ENCODE data around the gene FRMD4A.
A peak's percentile ranks its signal among the peaks of the same experiment; 100 is the strongest.

The FRMD4A gene

GRCh38 chr10:14345262-14345661 is 14.5 kb upstream of the FRMD4A start:
- DNase-seq (ENCODE audit: low read depth in 1 of 2, low spot score in 1 of 2): no peak

- no peak for DNase-seq (ENCODE audit: low read depth in 1 of 2, low spot score in 1 of 2)
Observed at GRCh38 chr10:14340051-14340744, 9.5 kb upstream of the FRMD4A start.

- DNase-seq (ENCODE audit: low read depth in 1 of 2, low spot score in 1 of 2): no peak
Observed at GRCh38 chr10:14336736-14337135, 6.0 kb upstream of the FRMD4A start.

DNA sequence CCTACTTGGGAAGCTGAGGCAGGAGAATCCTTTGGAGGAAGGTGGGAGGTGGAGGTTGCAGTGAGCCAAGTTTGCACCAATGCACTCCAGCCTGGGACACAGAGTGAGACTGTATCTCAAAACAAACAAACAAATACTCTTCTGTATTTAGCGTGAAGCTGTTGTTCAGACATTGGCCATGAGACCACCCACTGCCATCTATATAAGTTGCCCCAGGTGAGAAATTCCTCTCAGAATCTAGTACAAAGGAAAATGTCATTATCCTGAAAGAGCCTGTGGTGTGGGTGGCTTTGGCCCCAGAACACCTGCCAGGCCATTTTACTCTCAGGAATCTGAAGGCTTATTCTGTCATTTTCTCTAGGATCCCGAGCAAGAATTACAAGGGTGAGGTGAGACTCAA is 4.0 kb upstream of the FRMD4A start:
- DNase-seq (ENCODE audit: low read depth in 1 of 2, low spot score in 1 of 2): no peak

DNA sequence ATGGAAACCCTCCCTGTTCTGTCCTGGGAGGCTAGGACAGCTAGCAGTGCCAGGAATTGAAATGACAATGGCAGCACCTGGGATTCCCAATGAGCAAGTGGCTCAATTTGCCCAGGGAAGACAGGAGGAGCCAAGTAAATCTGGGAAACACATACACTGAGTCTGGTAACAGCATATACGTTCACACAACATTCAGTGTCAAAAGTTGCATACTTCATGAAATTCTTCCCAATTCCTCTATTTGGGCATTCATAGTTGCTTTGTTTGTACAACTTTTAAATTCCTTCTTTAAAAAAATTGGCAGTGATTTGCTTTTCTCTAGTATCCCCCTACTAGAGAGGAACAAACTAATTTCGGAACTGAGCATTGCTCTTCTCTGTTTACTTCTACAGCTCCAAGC is 2.9 kb upstream of the FRMD4A start:
- no peak for DNase-seq (ENCODE audit: low read depth in 1 of 2, low spot score in 1 of 2)

DNA sequence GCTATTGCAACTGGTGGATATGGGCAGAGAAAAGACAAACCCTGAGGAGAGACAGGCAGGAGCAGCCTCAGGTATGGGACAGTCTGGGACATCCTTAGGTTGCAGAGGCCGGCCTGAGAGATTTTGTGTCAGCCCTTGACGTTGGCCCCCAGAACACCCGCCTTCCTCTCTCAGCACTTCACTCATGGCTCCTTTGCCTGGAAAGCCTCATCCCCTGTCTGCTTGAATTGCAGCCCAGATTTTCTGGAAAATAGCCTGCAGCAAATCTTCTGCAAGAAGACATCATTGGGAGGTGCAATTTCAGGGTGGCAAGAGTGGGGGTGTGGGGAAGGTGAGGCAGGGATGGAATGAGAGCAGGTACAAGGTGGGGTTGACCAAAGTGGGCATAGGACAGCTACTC is 2.2 kb upstream of the FRMD4A start:
- DNase-seq (ENCODE audit: low read depth in 1 of 2, low spot score in 1 of 2): no peak

GRCh38 chr10:14329746-14330173 is 964 bp downstream of the FRMD4A start:
- DNase-seq (ENCODE audit: low read depth in 1 of 2, low spot score in 1 of 2): no peak

GRCh38 chr10:14328881-14329672 is 1.6 kb downstream of the FRMD4A start:
- DNase-seq (ENCODE audit: low read depth in 1 of 2, low spot score in 1 of 2): no peak

- no peak for DNase-seq (ENCODE audit: low read depth in 1 of 2, low spot score in 1 of 2)
Observed at GRCh38 chr10:14327527-14327926, 3.2 kb downstream of the FRMD4A start.

GRCh38 chr10:14326581-14326980 is 4.1 kb downstream of the FRMD4A start:
- no peak for DNase-seq (ENCODE audit: low read depth in 1 of 2, low spot score in 1 of 2)

- DNase-seq (ENCODE audit: low read depth in 1 of 2, low spot score in 1 of 2): peak in 1 of 2 donors; percentile 6
Observed at GRCh38 chr10:14325325-14325955, 5.3 kb downstream of the FRMD4A start.

DNA sequence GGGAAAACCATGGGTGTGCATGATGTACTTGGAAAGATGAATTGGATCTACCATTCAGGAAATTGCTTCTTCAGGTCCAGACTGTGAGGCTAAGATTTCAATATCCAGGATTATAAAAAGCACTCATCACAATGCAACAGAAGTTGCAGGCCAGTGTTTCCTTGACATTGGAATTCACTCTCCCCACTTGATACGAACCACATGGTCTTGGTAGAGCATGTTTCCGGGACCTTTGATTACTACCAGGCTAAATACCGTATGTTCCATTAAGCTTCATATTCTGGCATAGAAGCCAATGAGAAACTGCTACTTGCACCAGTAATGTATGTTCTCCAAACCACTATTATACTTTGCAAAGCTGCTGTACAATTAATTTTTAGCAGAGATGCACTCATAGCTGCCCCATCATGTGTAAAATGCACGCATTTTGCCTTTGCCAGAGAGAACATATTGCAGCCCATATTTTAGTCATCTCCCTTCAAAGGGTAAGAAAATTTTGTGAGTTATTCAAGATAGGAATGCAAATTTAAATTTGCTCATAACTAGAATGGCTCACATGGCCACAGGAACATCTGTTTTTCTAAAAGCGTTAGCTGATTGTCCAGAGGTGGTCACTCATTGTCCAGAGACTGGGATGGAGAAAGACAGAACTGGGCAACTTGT is 8.1 kb downstream of the FRMD4A start:
- no peak for DNase-seq (ENCODE audit: low read depth in 1 of 2, low spot score in 1 of 2)

DNA sequence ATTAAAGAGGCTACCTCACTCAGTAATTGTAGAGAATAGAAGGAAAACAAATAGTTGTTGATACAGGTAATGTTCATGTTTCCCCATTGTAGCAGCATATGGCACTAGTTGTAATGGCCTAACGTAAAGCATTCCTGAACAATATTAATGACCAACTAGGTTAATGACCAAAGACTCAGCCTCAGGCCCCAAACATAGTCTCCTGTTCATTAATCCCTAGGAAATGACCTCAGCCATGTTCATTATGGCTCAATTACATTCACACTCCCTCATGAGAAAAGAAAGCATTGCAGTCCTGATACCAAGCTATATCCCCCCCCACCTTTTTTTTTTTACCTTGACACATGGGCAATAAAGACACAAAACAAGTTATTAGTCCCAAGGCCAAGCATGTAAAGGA is 12.7 kb downstream of the FRMD4A start:
- no peak for DNase-seq (ENCODE audit: low read depth in 1 of 2, low spot score in 1 of 2)

DNA sequence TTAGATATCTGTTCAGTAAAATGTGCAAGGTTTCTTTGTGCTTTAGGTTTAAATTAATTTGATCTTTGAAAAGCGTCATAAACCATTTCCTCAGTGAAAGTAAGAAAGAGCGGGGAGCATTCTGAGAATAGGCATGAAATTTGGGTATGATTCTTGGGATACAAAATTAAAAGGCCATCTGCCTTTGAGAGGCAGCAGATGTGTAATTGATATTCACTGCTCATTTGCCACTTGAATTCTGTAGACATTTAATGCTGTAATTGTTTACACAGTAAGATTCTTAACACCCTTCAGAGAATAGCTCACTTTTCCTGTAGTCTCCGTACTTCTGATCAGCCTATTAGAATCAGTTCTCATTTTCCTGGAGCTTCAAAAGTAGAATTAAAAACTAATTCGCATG is 18.7 kb downstream of the FRMD4A start:
- DNase-seq (ENCODE audit: low read depth in 1 of 2, low spot score in 1 of 2): no peak

GRCh38 chr10:14311206-14311957 is 19.3 kb downstream of the FRMD4A start:
- no peak for DNase-seq (ENCODE audit: low read depth in 1 of 2, low spot score in 1 of 2)

GRCh38 chr10:14309593-14309992 is 21.1 kb downstream of the FRMD4A start:
- no peak for DNase-seq (ENCODE audit: low read depth in 1 of 2, low spot score in 1 of 2)

- DNase-seq (ENCODE audit: low read depth in 1 of 2, low spot score in 1 of 2): no peak
Observed at GRCh38 chr10:14306190-14306589, 24.5 kb downstream of the FRMD4A start.

DNA sequence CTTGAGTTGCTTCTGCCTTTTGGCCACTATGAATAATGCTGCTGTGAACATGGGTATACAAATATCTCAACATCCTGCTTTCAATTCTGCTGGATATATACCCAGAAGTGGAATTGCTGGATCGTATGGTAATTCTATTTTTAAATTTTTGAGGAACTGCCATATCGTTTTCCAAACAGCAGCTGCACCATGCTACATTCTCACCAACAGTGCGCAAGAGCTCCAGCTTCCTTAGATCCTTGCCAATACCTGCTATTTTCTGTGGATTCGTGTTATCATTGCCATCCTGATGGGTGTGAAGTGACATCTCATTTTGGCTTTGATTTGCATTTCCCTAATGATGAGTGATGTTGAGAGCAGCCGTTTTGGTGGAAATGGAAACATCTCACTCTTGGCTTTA is 26.7 kb downstream of the FRMD4A start:
- no peak for DNase-seq (ENCODE audit: low read depth in 1 of 2, low spot score in 1 of 2)

DNA sequence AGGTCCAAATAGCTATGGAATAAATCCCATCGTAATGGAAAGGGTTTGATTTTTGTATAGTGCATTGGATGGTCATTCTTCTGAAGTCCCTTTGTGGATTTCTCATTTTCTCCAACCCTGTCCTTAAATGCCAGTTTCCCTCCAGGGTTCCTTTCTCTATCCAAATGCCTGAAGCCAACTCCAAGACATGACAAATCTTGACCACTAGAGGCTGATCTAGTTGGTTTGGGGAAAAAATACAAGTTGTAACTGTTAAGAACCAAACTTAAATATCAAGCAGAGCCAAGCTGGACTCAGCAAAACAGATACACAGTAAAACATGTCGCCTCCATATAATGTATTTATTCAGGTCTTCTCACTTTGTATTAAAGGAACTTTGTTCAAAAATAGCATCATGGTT is 28.7 kb downstream of the FRMD4A start:
- no peak for DNase-seq (ENCODE audit: low read depth in 1 of 2, low spot score in 1 of 2)

DNA sequence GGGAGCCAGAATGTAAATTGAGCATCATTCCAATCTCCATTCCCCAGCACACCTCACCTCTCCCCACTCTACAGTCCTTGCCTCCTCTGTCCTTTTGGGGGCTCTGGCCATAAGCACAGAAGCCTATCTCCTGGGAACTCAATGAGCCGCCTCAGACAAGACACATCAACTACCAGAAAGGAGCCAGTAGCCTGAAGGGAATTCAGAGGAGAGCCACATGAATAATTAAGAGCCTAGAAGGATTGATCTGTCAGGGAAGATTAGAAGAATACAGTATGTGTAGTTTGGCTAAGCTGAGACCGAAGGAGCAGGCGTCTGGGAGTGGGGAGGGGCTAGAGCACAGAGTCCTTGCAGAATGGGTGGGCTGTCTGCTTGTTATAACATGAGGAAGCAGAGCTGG is 31.2 kb downstream of the FRMD4A start:
- no peak for DNase-seq (ENCODE audit: low read depth in 1 of 2, low spot score in 1 of 2)

Data from activated T-helper 1 cell treated with anti-CD3 and anti-CD28 coated beads, Interleukin-2, amount 50 U/mL, for 16 hours (primary cell).